HepG2 (cell line): Measurements from ENCODE around the gene QDPR. TPM values are rescaled to one million over a fixed set of nuclear protein-coding genes. Genes with fewer than 3 reads are reported as not detected.

Source experiments
- BCL3 ChIP-seq: sonication (generic); formaldehyde crosslinking; IDR thresholded peaks from 2 replicates; pipeline ENCODE4 v1.5.1; 2020; ENCODE audit warnings: mild to moderate bottlenecking, missing genetic modification reagents, moderate library complexity
- HMGXB4 ChIP-seq, 2 experiments: sonication (generic) in 1 of 2; formaldehyde crosslinking in 1 of 2; IDR thresholded peaks; 2 replicates each; pipeline versions ENCODE4 v1.4.0 to v1.6.1; 2018 to 2020; ENCODE audit warnings: missing genetic modification reagents in 2 of 2, borderline replicate concordance in 1 of 2, low read depth in 1 of 2, mild to moderate bottlenecking in 1 of 2, missing biosample characterization in 1 of 2
- HNF1A ChIP-seq, 2 experiments: sonication (generic) in 1 of 2; formaldehyde crosslinking in 1 of 2; IDR thresholded peaks; 2 replicates each; pipeline versions ENCODE4 v1.4.0 to v1.6.1; 2016 to 2020; ENCODE audit warnings: borderline replicate concordance in 1 of 2, low read depth in 1 of 2, mild to moderate bottlenecking in 1 of 2, missing genetic modification reagents in 1 of 2
- ZBTB33 ChIP-seq: sonication (generic); formaldehyde crosslinking; IDR thresholded peaks from 2 replicates; pipeline ENCODE4 v1.4.0; 2020; ENCODE audit warnings: missing genetic modification reagents
- ZBTB4 ChIP-seq: sonication (generic); formaldehyde crosslinking; IDR thresholded peaks from 2 replicates; pipeline ENCODE4 v1.4.0; 2020; ENCODE audit warnings: missing genetic modification reagents, mild to moderate bottlenecking, borderline replicate concordance
- ZFAT ChIP-seq: sonication (generic); formaldehyde crosslinking; conservative IDR thresholded peaks from 2 replicates; pipeline ENCODE4 v1.8.1; 2023; ENCODE audit warnings: missing genetic modification reagents, inconsistent platforms
- ZFP36 ChIP-seq: fragments of 150-350 bp; IDR thresholded peaks from 2 replicates; pipeline ENCODE4 v1.6.1; 2018; ENCODE audit warnings: borderline replicate concordance, low read length, low read depth; ENCODE audit not compliant: partially characterized antibody
- ZNF225 ChIP-seq: sonication (generic); formaldehyde crosslinking; IDR thresholded peaks from 2 replicates; pipeline ENCODE4 v1.4.0; 2020; ENCODE audit warnings: mild to moderate bottlenecking, missing genetic modification reagents
- ZNF256 ChIP-seq: sonication (generic); formaldehyde crosslinking; conservative IDR thresholded peaks from 2 replicates; pipeline ENCODE4 v1.4.0; 2020; ENCODE audit warnings: missing genetic modification reagents
- ZNF709 ChIP-seq: sonication (generic); formaldehyde crosslinking; IDR thresholded peaks from 2 replicates; pipeline ENCODE4 v1.5.0; 2020; ENCODE audit warnings: mild to moderate bottlenecking, missing genetic modification reagents
- ZNF720 ChIP-seq: sonication (generic); formaldehyde crosslinking; IDR thresholded peaks from 2 replicates; pipeline ENCODE4 v1.4.0; 2020; ENCODE audit warnings: missing genetic modification reagents
- ZNF724P ChIP-seq: sonication (generic); formaldehyde crosslinking; IDR thresholded peaks from 2 replicates; pipeline ENCODE4 v1.8.0; 2022; ENCODE audit warnings: missing genetic modification reagents, borderline replicate concordance
- polyA plus RNA-seq, 8 experiments: library from polyadenylated mRNA; depleted of rRNA in 3 of 8; stranded (reverse) in 7 of 8; unstranded in 1 of 8; fragments of >200 nt; fragmentation: Illumina TruSeq in 4 of 8; extraction: Trizol in 4 of 8; gene quantifications; 2 replicates each; pipeline versions ENCODE4 v1.2.1 to v1.2.3, GENCODE V29; 2011 to 2016; ENCODE audit warnings: low read depth in 4 of 8, missing spikeins in 1 of 8, mixed read lengths in 1 of 8; ENCODE audit not compliant: insufficient read depth in 1 of 8
- total RNA-seq, 5 experiments: library from RNA; depleted of rRNA; stranded (reverse); fragments of >200 nt; fragmentation: Illumina TruSeq; extraction: Trizol; gene quantifications; 2 replicates each; pipeline ENCODE4 v1.2.3, GENCODE V29; 2016; ENCODE audit warnings: low read depth in 1 of 5

The QDPR gene
- total and polyA plus RNA-seq, 2 of the 13 experiments (the other 11 are each of a cell fraction or from before 2014, with no cell fraction given): 9.9 to 95.5 TPM

- peak; percentile 56; the same call in 1 of the 2 replicates for TF ChIP-seq ZBTB33 (CRISPR knock-in tag)
- peak; percentile 70; the same call in 1 of the 2 replicates for TF ChIP-seq HNF1A (IDR thresholded peaks at IDR 0.05; ENCODE audit: low read depth)
- TF ChIP-seq HNF1A (CRISPR knock-in tag; IDR thresholded peaks at IDR 0.05; ENCODE audit: borderline replicate concordance): peak; percentile 82; the same call in 1 of the 2 replicates
- TF ChIP-seq ZBTB4 (CRISPR knock-in tag): no peak
- TF ChIP-seq ZNF256 (CRISPR knock-in tag): 0 out of 2 replicates have a peak, but pooled peaks have one; percentile 73
- TF ChIP-seq ZNF724P (CRISPR knock-in tag): no peak
- no peak for TF ChIP-seq ZFP36
- no peak for TF ChIP-seq ZNF225
- TF ChIP-seq ZNF720: no peak
- TF ChIP-seq ZFAT (CRISPR knock-in tag): no peak
- peak; percentile 30; the same call in 1 of the 2 replicates for TF ChIP-seq ZNF709
- TF ChIP-seq BCL3 (CRISPR knock-in tag): no peak
- TF ChIP-seq HMGXB4 (CRISPR knock-in tag; IDR thresholded peaks at IDR 0.05; ENCODE audit: borderline replicate concordance in 1 of 2, low read depth in 1 of 2): peak in 1 of 2 experiments; percentile 70; a peak in 1 of 4 replicates
These were observed 47.2 kb upstream of the QDPR start (continued) for GRCh38 chr4:17558941-17559708.
